HUES64 (cell line): ENCODE results near the gene CNTNAP5.

Source experiments
- H3K27ac ChIP-seq: 2 replicates; pipeline ENCODE4 v1.7.0; 2013; ENCODE audit warnings: low read depth, low read length, inconsistent platforms
- H3K27me3 ChIP-seq: 2 replicates; pipeline ENCODE4 v1.6.1; 2013; ENCODE audit warnings: mild to moderate bottlenecking, low read length; ENCODE audit not compliant: insufficient read depth
- H3K36me3 ChIP-seq: 2 replicates; pipeline ENCODE4 v1.6.1; 2013; ENCODE audit warnings: mild to moderate bottlenecking, low read length; ENCODE audit not compliant: insufficient read depth
- H3K4me1 ChIP-seq: 2 replicates; pipeline ENCODE4 v1.6.1; 2013; ENCODE audit warnings: mild to moderate bottlenecking, low read length, moderate library complexity; ENCODE audit not compliant: insufficient read depth
- H3K4me3 ChIP-seq: 2 replicates; pipeline ENCODE4 v1.5.1; 2013; ENCODE audit warnings: mild to moderate bottlenecking, low read length, moderate library complexity
- H3K9ac ChIP-seq: 2 replicates; pipeline ENCODE4 v1.6.1; 2013; ENCODE audit warnings: mild to moderate bottlenecking, low read depth, low read length
- H3K9me3 ChIP-seq: 2 replicates; pipeline ENCODE4 v1.6.1; 2013; ENCODE audit warnings: low read depth, low read length; ENCODE audit not compliant: insufficient read depth
- WGBS: fragments of 150-250, 120-280 bp; methylation state at CpG from one replicate; pipeline ENCODE4 v1.1.7; 2013; ENCODE audit warnings: missing lambda C conversion rate; 5-methylcytosine and 5-hydroxymethylcytosine counted together

Gene CNTNAP5

DNA sequence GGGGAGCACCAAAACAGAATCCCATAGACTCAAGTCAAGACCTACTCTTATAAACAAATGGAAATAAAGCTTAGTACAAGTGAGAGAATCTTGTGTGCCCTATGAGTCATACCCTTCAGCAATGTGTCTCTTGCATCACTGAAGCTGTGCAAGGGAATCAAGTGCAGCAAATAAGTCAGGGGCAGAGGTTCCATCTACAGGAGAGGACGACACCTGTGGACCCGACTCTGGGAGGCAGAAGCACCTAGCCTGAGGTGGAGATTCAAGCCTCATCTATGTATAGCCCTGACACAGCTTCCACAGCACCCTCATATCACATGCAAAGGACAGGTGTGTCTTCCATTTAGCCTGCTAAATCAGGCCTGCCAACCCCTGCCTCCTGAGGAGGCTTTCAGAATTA, 298.2 kb downstream of the CNTNAP5 start:
- 98% methylated on average over 2 of the region's 2 CpGs for WGBS
- Histone ChIP-seq H3K27me3 (no peaks in the 10 kb centered on the region), H3K27ac (no peak overlapping the region), H3K4me1 (peaks cover 20% of the 10 kb centered on the region), H3K9ac (no peak overlapping the region), H3K36me3 (no peaks in the 10 kb centered on the region), H3K9me3 (no peaks in the 10 kb centered on the region), H3K4me3 (no peak overlapping the region)

DNA sequence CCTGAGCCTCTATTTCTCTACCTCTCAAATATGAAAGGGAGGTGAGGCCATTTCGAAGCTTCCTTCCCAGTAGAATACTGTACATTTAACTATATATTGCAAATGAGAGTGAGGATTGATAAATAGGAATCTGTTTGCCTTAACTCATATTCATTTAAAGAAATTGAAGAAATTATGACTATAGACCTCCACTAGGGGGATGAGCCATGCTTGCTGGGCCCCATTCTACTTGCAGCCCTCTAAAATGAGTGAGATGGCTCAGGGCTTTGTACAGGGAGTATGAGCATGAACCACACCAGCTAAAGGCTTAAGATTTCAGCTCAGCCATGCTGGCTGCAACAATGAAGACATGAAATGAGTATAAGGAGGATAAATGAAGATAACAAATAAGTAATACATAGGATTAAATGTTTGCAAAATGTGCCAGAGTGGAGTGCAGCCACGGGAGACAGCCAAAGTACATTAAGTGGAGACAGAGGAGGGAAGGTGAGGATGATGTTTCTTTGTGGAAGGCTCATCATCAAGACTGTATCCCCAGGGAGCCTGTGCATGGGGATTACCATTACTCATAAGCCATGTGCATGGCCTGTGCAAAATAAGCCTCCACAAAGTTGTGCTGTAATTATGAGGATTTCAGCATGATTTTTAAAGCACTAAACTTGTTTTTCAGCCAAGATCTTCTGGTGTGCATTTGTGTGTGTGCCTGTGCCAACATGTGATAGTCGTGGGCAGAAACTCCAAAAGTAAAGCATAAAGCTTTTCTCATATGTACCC, 300.8 kb downstream of the CNTNAP5 start:
- H3K9ac ChIP-seq, result no peak overlapping the region
- H3K4me1 ChIP-seq, result peaks cover 44% of the 10 kb centered on the region
- H3K36me3 ChIP-seq, result no peaks in the 10 kb centered on the region
- no peaks in the 10 kb centered on the region for H3K27me3 ChIP-seq
- peak overlapping the region; percentile 98; the same call in 1 of the 2 replicates for H3K27ac ChIP-seq
- 93% methylated on average over 2 of the region's 3 CpGs for WGBS
- H3K4me3 ChIP-seq, result no peak overlapping the region
- no peaks in the 10 kb centered on the region for H3K9me3 ChIP-seq

DNA sequence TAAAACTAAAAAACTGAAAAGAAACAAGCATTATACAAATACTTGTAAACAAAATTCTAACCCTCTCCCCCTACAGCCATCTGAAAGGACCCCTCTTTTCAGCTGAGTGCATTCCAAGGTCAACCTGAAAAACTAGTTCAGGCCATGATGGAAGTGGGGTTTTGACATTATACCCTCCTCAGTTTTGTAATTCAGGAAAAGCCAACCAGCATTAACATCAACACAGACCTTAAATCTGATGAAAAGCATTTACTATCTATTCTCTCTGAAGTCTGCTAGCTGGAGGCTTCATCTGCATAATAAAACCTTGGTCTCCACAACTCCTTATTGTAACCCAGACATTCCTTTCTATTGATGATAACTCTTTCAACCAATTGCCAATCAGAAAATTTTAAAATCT, 302.2 kb downstream of the CNTNAP5 start:
- peak overlapping the region; percentile 98 for H3K27ac ChIP-seq

DNA sequence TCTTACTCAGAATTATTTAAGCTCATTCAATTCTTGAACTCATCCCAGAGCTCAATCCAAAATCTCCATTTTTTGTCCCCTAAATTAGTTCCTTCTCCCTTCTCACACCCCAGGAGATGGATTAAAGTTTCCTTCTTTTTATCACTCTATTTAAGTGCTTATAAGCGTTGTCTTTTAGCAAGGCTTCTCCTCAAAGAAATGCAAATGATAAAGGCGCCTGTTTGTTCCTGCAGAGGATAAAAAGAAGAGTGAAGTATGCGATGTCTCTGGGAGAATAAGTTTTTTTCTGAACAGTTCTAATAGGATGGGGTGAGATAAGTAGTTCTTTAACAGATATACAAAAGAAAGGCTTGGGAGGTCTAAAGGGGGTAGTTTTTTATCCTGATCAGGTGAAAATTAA, 303.3 kb downstream of the CNTNAP5 start:
- Histone ChIP-seq H3K4me3 (peak overlapping the region; percentile 4; the same call in 1 of the 2 replicates), H3K9ac (0 out of 2 replicates have a peak overlapping the region, but pooled peaks have one; percentile 39), H3K4me1 (peaks cover 44% of the 10 kb centered on the region), H3K36me3 (no peaks in the 10 kb centered on the region), H3K27ac (peak overlapping the region; percentile 98), H3K27me3 (no peaks in the 10 kb centered on the region), H3K9me3 (no peaks in the 10 kb centered on the region)
- 3% methylated on average over 3 of the region's 3 CpGs for WGBS

More for the DNA sequence above, 302.2 kb downstream of the CNTNAP5 start:
- Histone ChIP-seq H3K9me3 (no peaks in the 10 kb centered on the region), H3K9ac (peak overlapping the region; percentile 33; the same call in 1 of the 2 replicates), H3K4me1 (peaks cover 44% of the 10 kb centered on the region), H3K4me3 (no peak overlapping the region), H3K27me3 (no peaks in the 10 kb centered on the region), H3K36me3 (no peaks in the 10 kb centered on the region)

DNA sequence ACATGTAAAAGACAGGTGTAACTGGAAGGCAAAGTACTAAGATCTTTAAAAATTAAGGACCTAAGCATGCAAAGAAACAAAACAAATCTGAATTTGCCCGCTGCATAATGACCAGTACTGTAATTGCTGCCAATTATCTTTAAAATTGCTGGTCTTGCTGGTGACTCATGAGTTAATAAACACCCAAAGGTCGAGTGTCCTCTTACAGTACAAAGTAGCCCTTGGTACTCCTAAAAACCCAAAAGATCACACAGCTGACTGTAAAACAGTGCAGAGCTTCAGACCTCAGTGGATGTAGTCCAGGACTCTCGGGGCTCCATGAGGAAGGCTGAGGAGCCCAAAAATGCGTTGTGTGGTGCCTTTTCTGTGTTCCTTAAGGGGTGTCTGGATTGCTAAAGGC, 308.7 kb downstream of the CNTNAP5 start:
- no peaks in the 10 kb centered on the region for H3K36me3 ChIP-seq
- no peaks in the 10 kb centered on the region for H3K9me3 ChIP-seq
- peaks cover 33% of the 10 kb centered on the region for H3K4me1 ChIP-seq
- H3K4me3 ChIP-seq, result no peak overlapping the region
- H3K9ac ChIP-seq, result no peak overlapping the region
- no peaks in the 10 kb centered on the region for H3K27me3 ChIP-seq
- no peak overlapping the region for H3K27ac ChIP-seq
- WGBS, result 92% methylated on average over 4 of the region's 4 CpGs

DNA sequence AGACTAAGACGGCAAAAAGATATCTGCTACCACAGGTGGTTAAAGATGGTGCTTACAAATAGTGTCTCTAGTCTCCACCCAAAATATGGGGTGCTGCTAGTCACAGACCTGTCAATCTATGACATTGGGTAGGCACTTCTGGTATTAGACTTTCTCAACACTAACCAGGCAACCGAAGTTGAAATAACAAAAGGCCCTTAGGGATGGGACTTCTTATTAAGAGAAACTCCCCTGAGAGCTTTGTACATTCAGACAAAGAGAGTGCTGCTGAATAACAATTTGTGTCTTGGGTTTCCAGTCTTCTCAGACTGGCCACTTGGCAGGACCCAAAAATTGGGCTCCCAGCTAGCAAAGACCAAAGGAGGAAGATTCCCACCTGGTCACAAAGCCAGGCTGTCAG, 310.0 kb downstream of the CNTNAP5 start:
- Histone ChIP-seq H3K27me3 (no peaks in the 10 kb centered on the region), H3K9ac (no peak overlapping the region), H3K9me3 (0 out of 2 replicates have a peak, but pooled peaks cover 4% of the 10 kb centered on the region), H3K4me1 (peaks cover 20% of the 10 kb centered on the region), H3K27ac (no peak overlapping the region), H3K36me3 (no peaks in the 10 kb centered on the region), H3K4me3 (no peak overlapping the region)
- WGBS, result 83% methylated on average over 2 of the region's 2 CpGs

DNA sequence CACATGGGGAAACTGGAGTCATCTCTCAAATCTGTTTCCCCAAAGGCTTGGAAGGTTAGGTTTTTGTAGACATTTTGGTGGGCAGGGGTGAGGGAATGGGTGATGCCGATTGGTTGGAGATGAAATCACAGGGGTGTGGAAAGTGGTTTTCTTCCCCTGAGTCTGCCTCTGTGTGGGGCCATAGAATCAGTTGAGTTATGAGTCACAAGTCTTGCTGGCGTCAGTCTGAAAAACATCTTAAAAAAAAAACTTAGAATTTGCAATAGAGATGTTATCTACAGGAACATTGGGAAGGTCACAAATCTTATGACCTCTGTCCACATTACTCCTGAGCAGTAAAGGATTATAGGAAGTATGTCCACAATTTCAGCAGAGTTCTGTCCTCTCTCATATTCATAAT, 314.6 kb downstream of the CNTNAP5 start:
- Histone ChIP-seq H3K9ac (no peak overlapping the region), H3K4me3 (no peak overlapping the region), H3K27ac (no peak overlapping the region), H3K4me1 (0 out of 2 replicates have a peak, but pooled peaks cover 3% of the 10 kb centered on the region), H3K27me3 (no peaks in the 10 kb centered on the region), H3K36me3 (no peaks in the 10 kb centered on the region), H3K9me3 (0 out of 2 replicates have a peak, but pooled peaks cover 4% of the 10 kb centered on the region)
- 97% methylated on average over 2 of the region's 2 CpGs for WGBS

DNA sequence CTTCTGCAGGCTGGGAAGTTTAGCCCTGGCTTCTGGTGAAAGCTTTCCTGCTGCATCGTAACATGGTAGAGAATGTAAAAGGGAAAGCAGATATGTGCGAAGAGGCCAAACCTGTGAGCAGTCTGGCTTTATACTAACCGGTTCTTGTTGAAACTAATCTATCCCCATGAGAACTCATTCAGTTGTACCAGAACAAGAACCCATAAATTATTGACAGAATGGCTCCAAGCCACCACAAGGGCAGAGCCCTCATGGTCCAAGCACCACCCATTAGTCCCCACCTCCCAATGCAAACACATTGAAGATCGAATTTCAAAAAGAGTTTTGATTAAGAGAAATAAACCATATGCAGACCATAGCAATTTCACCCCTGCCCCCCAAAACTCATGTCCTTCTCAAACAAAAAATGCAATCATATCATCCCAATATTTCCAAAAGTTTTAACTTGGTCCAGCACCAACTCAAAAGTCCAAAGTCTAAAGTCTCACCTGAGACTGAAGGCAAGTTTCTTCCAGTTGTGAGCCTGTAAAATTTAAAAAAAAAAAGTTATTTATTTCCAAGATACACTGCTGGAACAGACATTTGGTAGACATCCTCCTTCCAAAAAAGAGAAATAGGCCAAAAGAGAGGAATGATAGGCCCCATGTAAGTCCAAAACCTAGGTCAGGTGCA, 318.9 kb downstream of the CNTNAP5 start:
- 95% methylated on average over 4 of the region's 4 CpGs for WGBS
- Histone ChIP-seq H3K27ac (no peak overlapping the region), H3K4me1 (0 out of 2 replicates have a peak, but pooled peaks cover 5% of the 10 kb centered on the region), H3K9me3 (0 out of 2 replicates have a peak, but pooled peaks cover 4% of the 10 kb centered on the region), H3K9ac (no peak overlapping the region), H3K36me3 (no peaks in the 10 kb centered on the region), H3K4me3 (no peak overlapping the region), H3K27me3 (no peaks in the 10 kb centered on the region)

DNA sequence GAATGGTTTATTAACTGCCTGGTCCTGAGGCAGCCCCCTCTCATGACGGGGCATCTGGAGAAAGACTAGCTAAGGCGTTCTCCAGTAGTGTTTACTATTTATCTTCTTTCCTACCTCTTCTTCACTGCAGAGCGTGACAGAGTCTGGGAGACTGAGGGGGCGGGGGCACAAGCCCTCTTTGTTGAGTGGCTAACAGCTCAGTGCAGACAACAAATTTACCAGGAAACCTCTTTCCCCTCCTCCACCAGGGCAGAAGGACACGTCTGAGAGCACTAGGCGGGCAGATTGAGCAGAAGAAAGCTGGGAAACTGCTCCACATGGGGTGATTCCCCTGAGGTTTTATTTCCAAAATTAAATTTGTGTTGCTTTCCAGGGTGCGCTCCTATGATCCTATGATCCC, 322.1 kb downstream of the CNTNAP5 start:
- H3K27ac ChIP-seq, result no peak overlapping the region
- no peaks in the 10 kb centered on the region for H3K27me3 ChIP-seq
- no peaks in the 10 kb centered on the region for H3K9me3 ChIP-seq
- 0 out of 2 replicates have a peak, but pooled peaks cover 5% of the 10 kb centered on the region for H3K4me1 ChIP-seq
- H3K9ac ChIP-seq, result no peak overlapping the region
- H3K36me3 ChIP-seq, result no peaks in the 10 kb centered on the region
- H3K4me3 ChIP-seq, result no peak overlapping the region
- 85% methylated on average over 7 of the region's 7 CpGs for WGBS

DNA sequence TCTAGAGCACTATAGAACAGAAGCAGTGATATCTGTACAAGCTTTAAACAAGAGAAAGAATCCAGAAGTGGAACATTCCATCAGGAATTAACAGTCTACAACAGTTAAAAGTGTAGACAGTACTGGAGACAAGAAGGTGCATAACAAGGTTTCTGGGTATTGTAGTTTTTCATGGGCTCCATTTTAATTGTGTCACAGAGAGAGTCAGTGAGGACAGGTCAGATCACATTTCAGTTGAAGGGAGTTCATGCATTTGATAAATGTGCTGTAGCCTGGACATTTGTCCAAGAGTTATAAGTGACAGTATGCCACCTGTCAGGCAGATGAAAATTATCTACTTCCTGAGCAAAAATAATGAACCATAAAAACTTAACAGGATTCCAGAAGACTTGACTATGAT, 328.6 kb downstream of the CNTNAP5 start:
- no peak overlapping the region for H3K4me3 ChIP-seq
- no peak overlapping the region for H3K9ac ChIP-seq
- no peaks in the 10 kb centered on the region for H3K27me3 ChIP-seq
- no peaks in the 10 kb centered on the region for H3K4me1 ChIP-seq
- H3K9me3 ChIP-seq, result no peaks in the 10 kb centered on the region
- no peak overlapping the region for H3K27ac ChIP-seq
- no peaks in the 10 kb centered on the region for H3K36me3 ChIP-seq

DNA sequence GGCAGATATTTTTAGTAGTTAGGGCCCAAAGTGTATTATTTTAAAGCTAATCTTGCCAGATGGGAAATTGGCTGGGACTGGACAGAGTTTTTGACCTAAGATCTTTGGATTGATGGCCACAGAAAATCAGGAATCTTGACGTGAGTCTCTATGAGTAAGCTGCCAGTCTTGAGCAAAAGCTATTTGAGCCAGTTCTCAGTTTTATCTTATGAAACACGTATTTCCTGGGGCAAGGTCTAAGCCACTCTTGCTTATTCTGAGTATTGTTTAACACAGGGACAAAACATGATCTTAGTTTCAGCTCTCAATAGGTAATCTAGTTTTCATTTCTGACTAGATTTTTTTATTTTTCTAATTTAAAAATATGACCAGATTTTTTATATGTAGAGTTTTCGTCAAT, 329.4 kb downstream of the CNTNAP5 start:
- Histone ChIP-seq H3K4me3 (no peak overlapping the region), H3K27me3 (no peaks in the 10 kb centered on the region), H3K9ac (no peak overlapping the region), H3K4me1 (no peaks in the 10 kb centered on the region), H3K9me3 (no peaks in the 10 kb centered on the region), H3K36me3 (no peaks in the 10 kb centered on the region), H3K27ac (no peak overlapping the region)
- 89% methylated on average over 3 of the region's 3 CpGs for WGBS
